GM21367 (cell line): ENCODE measurements around the gene FAM162A.
"Not testable (repeated sequence)": the region's sequence is repeated elsewhere in the genome, so short reads cannot be mapped to it uniquely, and the experiment has no call there.

ENCODE experiments used
- ATAC-seq: cut with Tn5 transposase; IDR thresholded peaks from one replicate; pipeline ENCODE4 v1.9.1; 2021; ENCODE audit not compliant: unreplicated experiment

Gene FAM162A

GRCh38 chr3:122415762-122416654, 32.0 kb downstream of the FAM162A start, which contains the start of gene WDR5B:
TSS of gene WDR5B (minus strand) at chr3:122416062. CDS start at chr3:122415528, 534 bp downstream.
- peak; percentile 81 for ATAC-seq

- ATAC-seq, result no peak
Observed at GRCh38 chr3:122416966-122417365, 33.0 kb downstream of the FAM162A start.

GRCh38 chr3:122421101-122421500, 37.1 kb downstream of the FAM162A start:
- ATAC-seq, result no peak

- ATAC-seq, result no peak
Observed at GRCh38 chr3:122421836-122422235, 37.9 kb downstream of the FAM162A start.

- no peak for ATAC-seq
Observed at GRCh38 chr3:122427857-122428471, 44.0 kb downstream of the FAM162A start.

- no peak for ATAC-seq
Observed at GRCh38 chr3:122430371-122430770, 46.4 kb downstream of the FAM162A start.

- ATAC-seq, result no peak
Observed at GRCh38 chr3:122435950-122436349, 52.0 kb downstream of the FAM162A start.

GRCh38 chr3:122443090-122443489, 59.1 kb downstream of the FAM162A start:
- no peak for ATAC-seq

GRCh38 chr3:122443762-122444490, 59.9 kb downstream of the FAM162A start:
- not testable (repeated sequence) for ATAC-seq

- ATAC-seq, result not testable (repeated sequence)
Observed at GRCh38 chr3:122444491-122444887, 60.5 kb downstream of the FAM162A start.

GRCh38 chr3:122448218-122448617, 64.2 kb downstream of the FAM162A start:
- not testable (repeated sequence) for ATAC-seq

GRCh38 chr3:122451371-122451770, 67.4 kb downstream of the FAM162A start:
- ATAC-seq, result no peak

GRCh38 chr3:122456074-122456473, 72.1 kb downstream of the FAM162A start:
- no peak for ATAC-seq

GRCh38 chr3:122457706-122458105, 73.7 kb downstream of the FAM162A start:
- ATAC-seq, result no peak

GRCh38 chr3:122458992-122459391, 75.0 kb downstream of the FAM162A start:
- no peak for ATAC-seq

- ATAC-seq, result no peak
Observed at GRCh38 chr3:122461806-122462205, 77.8 kb downstream of the FAM162A start.
